ENCODE measurements around the gene ETF1. TPM values are rescaled to one million over a fixed set of nuclear protein-coding genes. Genes with fewer than 3 reads are reported as not detected.
A peak's percentile ranks its signal among the peaks of the same experiment; 100 is the strongest.

ETF1 gene
- total and polyA plus RNA-seq, 9 of the 15 experiments (the other 6 are each of a cell fraction or from before 2014, with no cell fraction given), result 53.7 to 209 (median 164) TPM

GRCh38 chr5:138469540-138470321, 73.3 kb downstream of the ETF1 start (continued):
- TF ChIP-seq CBFA2T3 (IDR thresholded peaks at IDR 0.05) (no peak), PHF21A (IDR thresholded peaks at IDR 0.05; ENCODE audit: borderline replicate concordance, low read depth) (peak; percentile 5; the same call in 1 of the 2 replicates), BCOR (IDR thresholded peaks at IDR 0.05) (no peak), ZNF707 (CRISPR knock-in tag; conservative IDR thresholded peaks at IDR 0.05) (no peak), ZNF395 (CRISPR knock-in tag; IDR thresholded peaks at IDR 0.05) (0 out of 2 replicates have a peak, but pooled peaks have one; percentile 33), GABPB2 (CRISPR knock-in tag; conservative IDR thresholded peaks at IDR 0.05) (no peak), MAFK (IDR thresholded peaks at IDR 0.05; ENCODE audit: low read length) (peak; percentile 22), BMI1 (IDR thresholded peaks at IDR 0.05; ENCODE audit: low read length) (no peak), CREB1 (IDR thresholded peaks at IDR 0.05) (peak; percentile 67; the same call in 1 of the 2 replicates), CREB1 (CRISPR knock-in tag; IDR thresholded peaks at IDR 0.05) (no peak)
- TF ChIP-seq, protein P1, sequence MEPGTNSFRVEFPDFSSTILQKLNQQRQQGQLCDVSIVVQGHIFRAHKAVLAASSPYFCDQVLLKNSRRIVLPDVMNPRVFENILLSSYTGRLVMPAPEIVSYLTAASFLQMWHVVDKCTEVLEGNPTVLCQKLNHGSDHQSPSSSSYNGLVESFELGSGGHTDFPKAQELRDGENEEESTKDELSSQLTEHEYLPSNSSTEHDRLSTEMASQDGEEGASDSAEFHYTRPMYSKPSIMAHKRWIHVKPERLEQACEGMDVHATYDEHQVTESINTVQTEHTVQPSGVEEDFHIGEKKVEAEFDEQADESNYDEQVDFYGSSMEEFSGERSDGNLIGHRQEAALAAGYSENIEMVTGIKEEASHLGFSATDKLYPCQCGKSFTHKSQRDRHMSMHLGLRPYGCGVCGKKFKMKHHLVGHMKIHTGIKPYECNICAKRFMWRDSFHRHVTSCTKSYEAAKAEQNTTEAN (CRISPR knock-in tag; IDR thresholded peaks at IDR 0.05), result peak; percentile 78; the same call in 1 of the 2 replicates
- TF ChIP-seq, protein P2, sequence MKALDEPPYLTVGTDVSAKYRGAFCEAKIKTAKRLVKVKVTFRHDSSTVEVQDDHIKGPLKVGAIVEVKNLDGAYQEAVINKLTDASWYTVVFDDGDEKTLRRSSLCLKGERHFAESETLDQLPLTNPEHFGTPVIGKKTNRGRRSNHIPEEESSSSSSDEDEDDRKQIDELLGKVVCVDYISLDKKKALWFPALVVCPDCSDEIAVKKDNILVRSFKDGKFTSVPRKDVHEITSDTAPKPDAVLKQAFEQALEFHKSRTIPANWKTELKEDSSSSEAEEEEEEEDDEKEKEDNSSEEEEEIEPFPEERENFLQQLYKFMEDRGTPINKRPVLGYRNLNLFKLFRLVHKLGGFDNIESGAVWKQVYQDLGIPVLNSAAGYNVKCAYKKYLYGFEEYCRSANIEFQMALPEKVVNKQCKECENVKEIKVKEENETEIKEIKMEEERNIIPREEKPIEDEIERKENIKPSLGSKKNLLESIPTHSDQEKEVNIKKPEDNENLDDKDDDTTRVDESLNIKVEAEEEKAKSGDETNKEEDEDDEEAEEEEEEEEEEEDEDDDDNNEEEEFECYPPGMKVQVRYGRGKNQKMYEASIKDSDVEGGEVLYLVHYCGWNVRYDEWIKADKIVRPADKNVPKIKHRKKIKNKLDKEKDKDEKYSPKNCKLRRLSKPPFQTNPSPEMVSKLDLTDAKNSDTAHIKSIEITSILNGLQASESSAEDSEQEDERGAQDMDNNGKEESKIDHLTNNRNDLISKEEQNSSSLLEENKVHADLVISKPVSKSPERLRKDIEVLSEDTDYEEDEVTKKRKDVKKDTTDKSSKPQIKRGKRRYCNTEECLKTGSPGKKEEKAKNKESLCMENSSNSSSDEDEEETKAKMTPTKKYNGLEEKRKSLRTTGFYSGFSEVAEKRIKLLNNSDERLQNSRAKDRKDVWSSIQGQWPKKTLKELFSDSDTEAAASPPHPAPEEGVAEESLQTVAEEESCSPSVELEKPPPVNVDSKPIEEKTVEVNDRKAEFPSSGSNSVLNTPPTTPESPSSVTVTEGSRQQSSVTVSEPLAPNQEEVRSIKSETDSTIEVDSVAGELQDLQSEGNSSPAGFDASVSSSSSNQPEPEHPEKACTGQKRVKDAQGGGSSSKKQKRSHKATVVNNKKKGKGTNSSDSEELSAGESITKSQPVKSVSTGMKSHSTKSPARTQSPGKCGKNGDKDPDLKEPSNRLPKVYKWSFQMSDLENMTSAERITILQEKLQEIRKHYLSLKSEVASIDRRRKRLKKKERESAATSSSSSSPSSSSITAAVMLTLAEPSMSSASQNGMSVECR (CRISPR knock-in tag; IDR thresholded peaks at IDR 0.05), result no peak
- TF ChIP-seq, protein P3, sequence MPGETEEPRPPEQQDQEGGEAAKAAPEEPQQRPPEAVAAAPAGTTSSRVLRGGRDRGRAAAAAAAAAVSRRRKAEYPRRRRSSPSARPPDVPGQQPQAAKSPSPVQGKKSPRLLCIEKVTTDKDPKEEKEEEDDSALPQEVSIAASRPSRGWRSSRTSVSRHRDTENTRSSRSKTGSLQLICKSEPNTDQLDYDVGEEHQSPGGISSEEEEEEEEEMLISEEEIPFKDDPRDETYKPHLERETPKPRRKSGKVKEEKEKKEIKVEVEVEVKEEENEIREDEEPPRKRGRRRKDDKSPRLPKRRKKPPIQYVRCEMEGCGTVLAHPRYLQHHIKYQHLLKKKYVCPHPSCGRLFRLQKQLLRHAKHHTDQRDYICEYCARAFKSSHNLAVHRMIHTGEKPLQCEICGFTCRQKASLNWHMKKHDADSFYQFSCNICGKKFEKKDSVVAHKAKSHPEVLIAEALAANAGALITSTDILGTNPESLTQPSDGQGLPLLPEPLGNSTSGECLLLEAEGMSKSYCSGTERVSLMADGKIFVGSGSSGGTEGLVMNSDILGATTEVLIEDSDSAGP (CRISPR knock-in tag; IDR thresholded peaks at IDR 0.05), result 0 out of 2 replicates have a peak, but pooled peaks have one; percentile 14
